Chondrocyte (in vitro differentiated cells): ENCODE measurements around the gene EIF5A2. TPM values are rescaled to one million over a fixed set of nuclear protein-coding genes. Genes with fewer than 3 reads are reported as not detected.

ENCODE experiments used
- DNase-seq: peaks from one replicate; pipeline ENCODE4 v3.0.0; 2021; ENCODE audit warnings: mixed read lengths, low spot score
- H3K27ac Mint-ChIP-seq: one replicate; pipeline ENCODE4 v1.8.0; 2021; ENCODE audit warnings: mild to moderate bottlenecking, moderate library complexity, mixed read lengths; ENCODE audit not compliant: unreplicated experiment
- H3K27me3 Mint-ChIP-seq: 2 replicates; pipeline ENCODE4 v1.8.0; 2021; ENCODE audit warnings: low read depth, mixed read lengths
- H3K36me3 Mint-ChIP-seq: 2 replicates; pipeline ENCODE4 v1.8.0; 2021; ENCODE audit warnings: low read depth, mixed read lengths
- H3K4me1 Mint-ChIP-seq: 2 replicates; pipeline ENCODE4 v1.8.0; 2021; ENCODE audit warnings: low read depth, mild to moderate bottlenecking, mixed read lengths
- H3K4me3 Mint-ChIP-seq: one replicate; pipeline ENCODE4 v1.8.0; 2021; ENCODE audit warnings: mild to moderate bottlenecking, moderate library complexity, mixed read lengths; ENCODE audit not compliant: unreplicated experiment
- H3K9me3 Mint-ChIP-seq: 2 replicates; pipeline ENCODE4 v1.8.0; 2021; ENCODE audit warnings: low read depth, mixed read lengths
- total RNA-seq: library from RNA; stranded (reverse); gene quantifications from 3 replicates; pipeline ENCODE4 v1.2.1, GENCODE V29; 2021
- TF ChIP-seq, protein P1 (sequence below): fragments of 200-600 bp; sonication (generic); IDR thresholded peaks from 2 replicates; pipeline ENCODE4 v1.5.0; 2021; ENCODE audit warnings: antibody characterized with exemption, mild to moderate bottlenecking, moderate library complexity

The EIF5A2 gene
- total RNA-seq, 1 donor from 2014 or later: 31.2 TPM

DNA sequence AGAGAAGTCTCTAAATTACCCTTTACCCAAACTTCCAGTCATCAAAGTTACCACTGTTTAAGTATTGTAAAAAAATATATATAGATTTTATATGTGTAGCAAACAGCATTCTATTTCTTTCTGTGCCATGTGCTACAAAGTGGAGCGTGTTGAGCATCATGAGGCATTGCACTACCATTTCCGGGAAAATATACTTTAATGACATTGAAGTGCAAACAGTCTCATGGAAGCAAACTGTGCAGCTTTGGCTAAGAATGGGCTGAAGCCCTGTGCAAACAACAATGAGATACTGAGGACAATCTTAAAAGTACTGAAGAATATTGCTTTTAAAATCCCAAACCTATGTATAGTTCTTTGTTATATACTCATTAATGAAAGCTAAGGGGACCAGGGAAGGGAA lies 31.9 kb downstream of the EIF5A2 start:
- Mint-ChIP-seq H3K4me3 (no peak overlapping the region), H3K27ac (no peak overlapping the region), H3K9me3 (peaks cover 11% of the 10 kb centered on the region), H3K27me3 (no peaks in the 10 kb centered on the region), H3K4me1 (no peaks in the 10 kb centered on the region), H3K36me3 (no peaks in the 10 kb centered on the region)
- TF ChIP-seq, protein P1, sequence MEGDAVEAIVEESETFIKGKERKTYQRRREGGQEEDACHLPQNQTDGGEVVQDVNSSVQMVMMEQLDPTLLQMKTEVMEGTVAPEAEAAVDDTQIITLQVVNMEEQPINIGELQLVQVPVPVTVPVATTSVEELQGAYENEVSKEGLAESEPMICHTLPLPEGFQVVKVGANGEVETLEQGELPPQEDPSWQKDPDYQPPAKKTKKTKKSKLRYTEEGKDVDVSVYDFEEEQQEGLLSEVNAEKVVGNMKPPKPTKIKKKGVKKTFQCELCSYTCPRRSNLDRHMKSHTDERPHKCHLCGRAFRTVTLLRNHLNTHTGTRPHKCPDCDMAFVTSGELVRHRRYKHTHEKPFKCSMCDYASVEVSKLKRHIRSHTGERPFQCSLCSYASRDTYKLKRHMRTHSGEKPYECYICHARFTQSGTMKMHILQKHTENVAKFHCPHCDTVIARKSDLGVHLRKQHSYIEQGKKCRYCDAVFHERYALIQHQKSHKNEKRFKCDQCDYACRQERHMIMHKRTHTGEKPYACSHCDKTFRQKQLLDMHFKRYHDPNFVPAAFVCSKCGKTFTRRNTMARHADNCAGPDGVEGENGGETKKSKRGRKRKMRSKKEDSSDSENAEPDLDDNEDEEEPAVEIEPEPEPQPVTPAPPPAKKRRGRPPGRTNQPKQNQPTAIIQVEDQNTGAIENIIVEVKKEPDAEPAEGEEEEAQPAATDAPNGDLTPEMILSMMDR: no peak
- DNase-seq: no peak

DNA sequence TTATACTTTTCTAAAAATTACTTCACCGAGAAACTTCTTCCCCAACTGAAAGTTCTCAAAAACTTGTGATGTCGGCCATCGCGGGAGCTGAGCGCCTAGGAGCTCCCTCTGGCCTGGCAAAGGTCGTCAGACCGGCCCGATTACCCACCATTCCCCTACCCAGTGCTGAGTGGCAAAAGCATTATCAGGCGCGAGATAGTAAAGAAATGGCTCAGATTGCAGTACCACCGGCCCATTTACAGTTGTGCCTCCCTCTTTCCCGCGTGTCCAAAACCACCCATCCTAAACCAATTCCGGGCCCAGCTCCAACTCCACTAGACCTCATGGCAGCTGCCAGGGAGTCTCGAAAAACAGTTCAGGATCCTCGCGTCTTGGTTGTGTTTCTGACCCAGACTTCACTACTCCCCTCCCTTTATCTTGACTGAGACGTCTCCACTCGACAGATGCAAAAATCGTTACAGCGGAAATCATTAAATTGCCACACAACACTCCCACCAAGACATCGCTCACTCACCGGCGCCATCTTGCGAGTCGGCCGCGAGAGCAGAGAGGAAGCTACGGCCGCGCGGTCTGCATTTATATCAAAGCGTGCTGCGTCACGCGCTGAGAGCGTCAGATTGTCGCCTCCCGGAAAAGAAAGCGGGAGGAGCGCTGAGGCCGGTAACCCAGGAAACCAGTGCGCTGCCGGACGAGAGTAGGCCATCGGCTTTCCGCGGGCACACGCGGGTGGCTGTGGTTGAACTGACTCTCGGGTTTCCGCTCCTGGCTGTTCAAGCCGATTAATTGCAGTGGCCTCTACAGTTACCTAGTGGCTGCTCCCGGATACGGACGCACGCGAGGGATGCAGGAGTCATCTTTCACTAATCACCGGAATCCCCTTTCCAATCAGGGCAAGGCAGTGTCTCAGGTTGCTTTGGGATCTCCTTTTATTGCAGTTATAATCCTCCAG lies 38.5 kb downstream of the EIF5A2 start, which contains the start of gene RPL22L1:
Gene RPL22L1, minus strand, starts transcription at position 551 of the 949 bp plus-strand sequence. Its CDS starts 28 bp downstream, at position 523.
- Mint-ChIP-seq H3K9me3 (peaks cover 5% of the 10 kb centered on the region), H3K27me3 (no peaks in the 10 kb centered on the region), H3K4me1 (peaks cover 24% of the 10 kb centered on the region), H3K36me3 (peaks cover 15% of the 10 kb centered on the region), H3K4me3 (peak within 1 kb of the TSS; percentile 85), H3K27ac (peak within 1 kb of the TSS; percentile 98)
- TF ChIP-seq, protein P1: peak; percentile 53
- peak; percentile 98 for DNase-seq

DNA sequence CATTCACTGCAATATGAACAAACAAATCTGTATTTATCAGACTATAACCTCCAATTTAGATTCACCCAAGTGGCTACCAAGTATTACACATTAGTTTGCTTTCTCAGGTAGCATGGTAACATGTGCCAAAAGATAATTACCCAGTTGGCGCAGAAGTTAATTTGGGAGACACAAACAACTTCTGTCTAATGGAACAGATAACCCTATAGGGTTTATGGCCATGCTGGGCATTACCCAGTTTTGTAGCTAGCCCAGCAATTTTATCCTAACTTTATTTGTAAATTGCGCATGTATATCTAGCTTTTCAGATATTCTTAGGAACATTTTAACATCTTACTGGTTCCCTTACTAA lies 39.2 kb downstream of the EIF5A2 start:
- Mint-ChIP-seq H3K36me3 (peaks cover 15% of the 10 kb centered on the region), H3K4me3 (peak overlapping the region; percentile 85)

DNA sequence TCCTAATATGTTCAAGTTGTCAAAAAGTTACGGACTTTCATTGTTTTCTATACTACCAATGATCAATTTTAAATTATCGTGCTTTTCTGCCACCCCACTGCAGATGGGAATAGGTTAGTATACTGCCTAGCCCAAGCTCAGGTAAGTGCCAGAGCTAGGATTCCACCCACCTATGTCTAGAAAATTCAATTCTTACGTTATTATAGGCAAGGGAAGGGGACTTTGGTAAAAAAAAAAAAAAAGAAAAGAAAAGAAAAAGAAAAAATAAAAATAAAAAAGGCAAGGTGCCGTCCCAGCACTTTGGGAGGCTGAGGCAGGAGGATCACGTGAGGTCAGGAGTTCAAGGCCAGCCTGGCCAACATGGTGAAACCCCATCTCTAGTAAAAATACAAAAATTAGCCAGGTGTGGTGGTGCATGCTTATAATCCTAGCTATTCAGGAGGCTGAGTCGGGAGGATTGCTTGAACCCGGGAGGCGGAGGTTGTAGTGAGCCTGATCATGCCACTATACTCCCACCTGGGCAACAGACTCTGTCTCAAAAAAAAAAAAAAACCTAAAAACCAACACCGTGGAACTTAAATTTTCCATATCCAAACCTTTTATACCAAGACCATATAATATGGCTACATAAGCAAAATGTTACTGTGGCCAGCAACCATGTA lies 39.7 kb downstream of the EIF5A2 start:
- no peaks in the 10 kb centered on the region for H3K27me3 Mint-ChIP-seq

More for the DNA sequence above, 39.2 kb downstream of the EIF5A2 start:
- Mint-ChIP-seq H3K4me1 (peaks cover 24% of the 10 kb centered on the region), H3K27ac (peak overlapping the region; percentile 98), H3K27me3 (no peaks in the 10 kb centered on the region), H3K9me3 (peaks cover 3% of the 10 kb centered on the region)
- TF ChIP-seq, protein P1: no peak
- no peak for DNase-seq

More for the DNA sequence above, 39.7 kb downstream of the EIF5A2 start:
- no peak for DNase-seq
- TF ChIP-seq, protein P1: no peak
- Mint-ChIP-seq H3K4me3 (peak overlapping the region; percentile 85), H3K9me3 (no peaks in the 10 kb centered on the region), H3K27ac (peak overlapping the region; percentile 27), H3K4me1 (peaks cover 24% of the 10 kb centered on the region), H3K36me3 (peaks cover 15% of the 10 kb centered on the region)
